IMR-90 (cell line): ENCODE measurements around the gene CASTOR1. TPM values are rescaled to one million over a fixed set of nuclear protein-coding genes. Genes with fewer than 3 reads are reported as not detected.

Source experiments
- ATAC-seq: fragments of 200-7000 bp; cut with Tn5 transposase; 2 replicates; pipeline ENCODE4 v1.9.1; 2020; ENCODE audit warnings: low read depth, mild to moderate bottlenecking, moderate library complexity
- BruUV-seq: library from RNA; stranded (reverse); fragments of 400-500 nt; replicated peaks from 2 replicates; lab custom pipeline; 2021; lab: Mats Ljungman, UMichigan
- CTCF ChIA-PET: fragments of 300-600 bp; formaldehyde crosslinking; extraction: SDS; loops from one replicate; lab custom pipeline; 2021; ENCODE audit warnings: antibody characterized with exemption; lab: Yijun Ruan, JAX
- POLR2A ChIA-PET: fragments of 300-600 bp; sonication (Branson Sonifier 250); formaldehyde crosslinking; loops from one replicate; lab custom pipeline; 2022; ENCODE audit warnings: antibody characterized with exemption; ENCODE audit not compliant: unreplicated experiment; lab: Charles Lee
- DNase-seq: peaks from one replicate; pipeline ENCODE4 v3.0.0; 2013
- H2AFZ ChIP-seq: replicated peaks from 2 replicates; pipeline ENCODE3; 2013; ENCODE audit warnings: low read length, mild to moderate bottlenecking; ENCODE audit not compliant: poor library complexity
- H2AK5ac ChIP-seq: 2 replicates; pipeline ENCODE4 v1.6.1; 2013; ENCODE audit warnings: low read depth, low read length, inconsistent platforms
- H2AK9ac ChIP-seq: replicated peaks from 2 replicates; pipeline ENCODE3; 2013; ENCODE audit warnings: mild to moderate bottlenecking, low read depth, low read length, moderate library complexity; ENCODE audit not compliant: poor library complexity
- H2BK120ac ChIP-seq: 2 replicates; pipeline ENCODE4 v1.6.1; 2013; ENCODE audit warnings: low read depth, low read length, inconsistent platforms
- H2BK15ac ChIP-seq: 3 replicates; pipeline ENCODE4 v1.6.1; 2013; ENCODE audit warnings: low read depth, low read length, inconsistent platforms
- H2BK20ac ChIP-seq: 2 replicates; pipeline ENCODE4 v1.6.1; 2013; ENCODE audit warnings: low read depth, mild to moderate bottlenecking, inconsistent platforms, low read length, moderate library complexity
- H2BK5ac ChIP-seq: 2 replicates; pipeline ENCODE4 v1.6.1; 2013; ENCODE audit warnings: mild to moderate bottlenecking, low read depth, low read length, inconsistent platforms; ENCODE audit not compliant: poor library complexity, severe bottlenecking
- H3K14ac ChIP-seq: replicated peaks from 2 replicates; pipeline ENCODE4 v1.6.1; 2013; ENCODE audit warnings: low read depth, low read length, inconsistent platforms
- H3K18ac ChIP-seq: 2 replicates; pipeline ENCODE4 v1.6.1; 2013; ENCODE audit warnings: low read depth, low read length, control low read depth
- H3K23ac ChIP-seq: 2 replicates; pipeline ENCODE4 v1.6.1; 2013; ENCODE audit warnings: low read depth, low read length, inconsistent platforms
- H3K27ac ChIP-seq: 2 replicates; pipeline ENCODE4 v1.5.1; 2013; ENCODE audit warnings: mild to moderate bottlenecking, control low read depth, low read length; ENCODE audit not compliant: insufficient read depth
- H3K27me3 ChIP-seq: 2 replicates; pipeline ENCODE4 v1.6.1; 2013; ENCODE audit warnings: low read length; ENCODE audit not compliant: control insufficient read depth, insufficient read depth
- H3K36me3 ChIP-seq: 2 replicates; pipeline ENCODE4 v1.6.1; 2013; ENCODE audit warnings: low read length, mixed read lengths; ENCODE audit not compliant: control insufficient read depth, insufficient read depth
- H3K4ac ChIP-seq: 2 replicates; pipeline ENCODE4 v1.6.1; 2013; ENCODE audit warnings: low read depth, low read length, inconsistent platforms
- H3K4me1 ChIP-seq: 2 replicates; pipeline ENCODE4 v1.6.1; 2013; ENCODE audit warnings: low read length, mixed read lengths; ENCODE audit not compliant: control insufficient read depth, insufficient read depth
- H3K4me2 ChIP-seq: 2 replicates; pipeline ENCODE4 v1.6.1; 2013; ENCODE audit warnings: low read depth, mild to moderate bottlenecking, control low read depth, low read length, moderate library complexity
- H3K4me3 ChIP-seq: 2 replicates; pipeline ENCODE4 v1.5.1; 2013; ENCODE audit warnings: low read depth, mild to moderate bottlenecking, control low read depth, low read length, moderate library complexity; ENCODE audit not compliant: insufficient read depth
- H3K56ac ChIP-seq: 2 replicates; pipeline ENCODE4 v1.6.1; 2013; ENCODE audit warnings: low read length, inconsistent platforms; ENCODE audit not compliant: insufficient read depth; ENCODE audit errors: extremely low read depth
- H3K79me1 ChIP-seq, 2 experiments: 2 replicates each; pipeline ENCODE4 v1.6.1; 2013; ENCODE audit warnings: low read length in 2 of 2, inconsistent platforms in 1 of 2, low read depth in 1 of 2
- H3K9ac ChIP-seq: 2 replicates; pipeline ENCODE4 v1.6.1; 2013; ENCODE audit warnings: low read depth, low read length, control low read depth
- H3K9me1 ChIP-seq: 2 replicates; pipeline ENCODE4 v1.6.1; 2013; ENCODE audit warnings: low read length, inconsistent platforms; ENCODE audit not compliant: insufficient read depth
- H3K9me3 ChIP-seq: 2 replicates; pipeline ENCODE4 v1.6.1; 2013; ENCODE audit warnings: low read length; ENCODE audit not compliant: control insufficient read depth, insufficient read depth
- H4K20me1 ChIP-seq: 2 replicates; pipeline ENCODE4 v1.6.1; 2013; ENCODE audit warnings: low read length, inconsistent platforms; ENCODE audit not compliant: insufficient read depth
- H4K5ac ChIP-seq: 2 replicates; pipeline ENCODE4 v1.6.1; 2013; ENCODE audit warnings: mild to moderate bottlenecking, low read depth, low read length, control low read depth
- H4K8ac ChIP-seq, 2 experiments: 2 replicates each; pipeline ENCODE4 v1.6.1; 2013; ENCODE audit warnings: low read depth in 2 of 2, low read length in 2 of 2, control low read depth in 1 of 2, inconsistent platforms in 1 of 2
- H4K91ac ChIP-seq: 2 replicates; pipeline ENCODE4 v1.6.1; 2013; ENCODE audit warnings: low read depth, low read length, inconsistent platforms; ENCODE audit not compliant: insufficient read depth
- BHLHE40 ChIP-seq: fragments of 150-350 bp; IDR thresholded peaks from 2 replicates; pipeline ENCODE4 v1.6.1; 2016; ENCODE audit warnings: mild to moderate bottlenecking, low read depth, low read length
- CEBPB ChIP-seq: IDR thresholded peaks from 2 replicates; pipeline ENCODE4 v1.6.1; 2012; ENCODE audit warnings: low read depth, low read length, improper control_type of control experiment
- MAZ ChIP-seq: IDR thresholded peaks from 2 replicates; pipeline ENCODE4 v1.6.1; 2012; ENCODE audit warnings: low read depth, mild to moderate bottlenecking, low read length, improper control_type of control experiment, moderate library complexity, borderline replicate concordance
- MXI1 ChIP-seq: IDR thresholded peaks from 2 replicates; pipeline ENCODE4 v1.6.1; 2012; ENCODE audit warnings: low read depth, mild to moderate bottlenecking, low read length, moderate library complexity, borderline replicate concordance
- NFE2L2 ChIP-seq: fragments of 150-350 bp; IDR thresholded peaks from 2 replicates; pipeline ENCODE4 v1.6.1; 2016; ENCODE audit warnings: low read depth, mild to moderate bottlenecking, low read length
- POLR2A ChIP-seq: IDR thresholded peaks from 2 replicates; pipeline ENCODE4 v1.6.1; 2012; ENCODE audit warnings: mild to moderate bottlenecking, low read depth, low read length
- RCOR1 ChIP-seq: IDR thresholded peaks from 2 replicates; pipeline ENCODE4 v1.6.1; 2012; ENCODE audit warnings: mild to moderate bottlenecking, low read length, improper control_type of control experiment; ENCODE audit not compliant: insufficient replicate concordance
- WGBS, 2 experiments: methylation state at CpG; one replicate each; pipeline versions ENCODE4 v1.1.5 to v1.1.7; 2013; ENCODE audit warnings: missing lambda C conversion rate in 2 of 2; ENCODE audit not compliant: insufficient read length in 1 of 2; ENCODE audit errors: extremely low coverage in 2 of 2; 5-methylcytosine and 5-hydroxymethylcytosine counted together
- dilution Hi-C: fragments of 300-500 bp; cut with HindIII; formaldehyde crosslinking; loops from one replicate; pipeline ENCODE4 v1.14.3; 2018; ENCODE audit warnings: low sequenced_read_pairs; ENCODE audit not compliant: unreplicated experiment
- in situ Hi-C: fragments of 300-500 bp; cut with MboI; formaldehyde crosslinking; loops from 3 replicates; pipeline ENCODE4 v1.14.3; 2019; ENCODE audit warnings: low sequenced_read_pairs, inconsistent platforms, mixed read lengths
- intact Hi-C: fragments of 100-400 bp; cut with micrococcal nuclease; formaldehyde crosslinking; loops from 2 replicates; pipeline ENCODE4 v1.10.0; 2022
- polyA plus RNA-seq, 3 experiments: library from polyadenylated mRNA; depleted of rRNA; stranded (reverse); fragments of >200 nt; gene quantifications; 2 replicates each; pipeline ENCODE4 v1.2.3, GENCODE V29; 2012; ENCODE audit warnings: low replicate concordance in 1 of 3
- total RNA-seq: library from RNA; depleted of rRNA; stranded (reverse); fragments of >200 nt; gene quantifications from 2 replicates; pipeline ENCODE4 v1.2.3, GENCODE V29; 2012
- TF ChIP-seq, protein P1 (sequence below): fragments of 150-350 bp; IDR thresholded peaks from 2 replicates; pipeline ENCODE4 v1.6.1; 2016; ENCODE audit warnings: low read depth, mild to moderate bottlenecking, low read length, moderate library complexity, borderline replicate concordance
- TF ChIP-seq, protein P2 (sequence below): conservative IDR thresholded peaks from 2 replicates; pipeline ENCODE4 v1.5.1; 2012; ENCODE audit warnings: mild to moderate bottlenecking, low read depth, low read length, improper control_type of control experiment

Gene CASTOR1
- total and polyA plus RNA-seq, 2 of the 4 experiments (the other 2 are of a cell fraction): 10.6 to 23.5 TPM

- Histone ChIP-seq H2AFZ (no peak overlapping the region), H3K36me3 (peaks cover 24% of the 10 kb centered on the region), H3K14ac (no peak overlapping the region), H3K18ac (no peak overlapping the region), H3K9me3 (no peaks in the 10 kb centered on the region), H2BK5ac (no peak overlapping the region), H3K23ac (no peak overlapping the region), H3K9me1 (peaks cover 5% of the 10 kb centered on the region), H3K4me3 (no peak overlapping the region), H4K8ac (no peak overlapping the region), H3K4ac (no peak overlapping the region), H4K5ac (no peak overlapping the region), H3K27ac (no peak overlapping the region), H3K56ac (no peak overlapping the region), H2BK20ac (no peak overlapping the region), H2AK5ac (no peak overlapping the region), H3K4me2 (no peak overlapping the region), H2AK9ac (no peak overlapping the region), H3K79me1 (peaks cover 0 to 14% of the 10 kb centered on the region in 2 experiments; a peak in 3 of 4 replicates), H2BK15ac (no peak overlapping the region), H3K9ac (no peak overlapping the region), H2BK120ac (no peak overlapping the region), H3K4me1 (peaks cover 4% of the 10 kb centered on the region), H3K27me3 (no peaks in the 10 kb centered on the region), H4K20me1 (peaks cover 3% of the 10 kb centered on the region; the same call in 1 of the 2 replicates), H4K91ac (no peak overlapping the region)
- intact Hi-C loops: no loop called here
- TF ChIP-seq MXI1 (no peak), NFE2L2 (no peak), RCOR1 (no peak), POLR2A (no peak), MAZ (no peak), CEBPB (no peak), BHLHE40 (no peak)
- TF ChIP-seq, protein P1, sequence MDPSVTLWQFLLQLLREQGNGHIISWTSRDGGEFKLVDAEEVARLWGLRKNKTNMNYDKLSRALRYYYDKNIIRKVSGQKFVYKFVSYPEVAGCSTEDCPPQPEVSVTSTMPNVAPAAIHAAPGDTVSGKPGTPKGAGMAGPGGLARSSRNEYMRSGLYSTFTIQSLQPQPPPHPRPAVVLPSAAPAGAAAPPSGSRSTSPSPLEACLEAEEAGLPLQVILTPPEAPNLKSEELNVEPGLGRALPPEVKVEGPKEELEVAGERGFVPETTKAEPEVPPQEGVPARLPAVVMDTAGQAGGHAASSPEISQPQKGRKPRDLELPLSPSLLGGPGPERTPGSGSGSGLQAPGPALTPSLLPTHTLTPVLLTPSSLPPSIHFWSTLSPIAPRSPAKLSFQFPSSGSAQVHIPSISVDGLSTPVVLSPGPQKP: no peak
- TF ChIP-seq, protein P2, sequence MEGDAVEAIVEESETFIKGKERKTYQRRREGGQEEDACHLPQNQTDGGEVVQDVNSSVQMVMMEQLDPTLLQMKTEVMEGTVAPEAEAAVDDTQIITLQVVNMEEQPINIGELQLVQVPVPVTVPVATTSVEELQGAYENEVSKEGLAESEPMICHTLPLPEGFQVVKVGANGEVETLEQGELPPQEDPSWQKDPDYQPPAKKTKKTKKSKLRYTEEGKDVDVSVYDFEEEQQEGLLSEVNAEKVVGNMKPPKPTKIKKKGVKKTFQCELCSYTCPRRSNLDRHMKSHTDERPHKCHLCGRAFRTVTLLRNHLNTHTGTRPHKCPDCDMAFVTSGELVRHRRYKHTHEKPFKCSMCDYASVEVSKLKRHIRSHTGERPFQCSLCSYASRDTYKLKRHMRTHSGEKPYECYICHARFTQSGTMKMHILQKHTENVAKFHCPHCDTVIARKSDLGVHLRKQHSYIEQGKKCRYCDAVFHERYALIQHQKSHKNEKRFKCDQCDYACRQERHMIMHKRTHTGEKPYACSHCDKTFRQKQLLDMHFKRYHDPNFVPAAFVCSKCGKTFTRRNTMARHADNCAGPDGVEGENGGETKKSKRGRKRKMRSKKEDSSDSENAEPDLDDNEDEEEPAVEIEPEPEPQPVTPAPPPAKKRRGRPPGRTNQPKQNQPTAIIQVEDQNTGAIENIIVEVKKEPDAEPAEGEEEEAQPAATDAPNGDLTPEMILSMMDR: no peak
- in situ Hi-C loops: no loop called here
- CTCF ChIA-PET: no interaction called here
- DNase-seq (no peak), ATAC-seq (no peak)
- WGBS, 2 experiments: 100% methylated on average over 1 of the region's 4 CpGs; no CpG with 5 or more reads in 1 of the 2 experiments
- no TSS peak for BruUV-seq
- POLR2A ChIA-PET: no interaction called here
- dilution Hi-C loops: no loop called here
Observed at GRCh38 chr22:30284666-30285065, 4.6 kb downstream of the CASTOR1 start.
